ENCODE results near the gene ACTL6B. TPM values are rescaled to one million over a fixed set of nuclear protein-coding genes. Genes with fewer than 3 reads are reported as not detected.

Gene ACTL6B
- polyA plus RNA-seq, 1 experiment, result not detected

DNA sequence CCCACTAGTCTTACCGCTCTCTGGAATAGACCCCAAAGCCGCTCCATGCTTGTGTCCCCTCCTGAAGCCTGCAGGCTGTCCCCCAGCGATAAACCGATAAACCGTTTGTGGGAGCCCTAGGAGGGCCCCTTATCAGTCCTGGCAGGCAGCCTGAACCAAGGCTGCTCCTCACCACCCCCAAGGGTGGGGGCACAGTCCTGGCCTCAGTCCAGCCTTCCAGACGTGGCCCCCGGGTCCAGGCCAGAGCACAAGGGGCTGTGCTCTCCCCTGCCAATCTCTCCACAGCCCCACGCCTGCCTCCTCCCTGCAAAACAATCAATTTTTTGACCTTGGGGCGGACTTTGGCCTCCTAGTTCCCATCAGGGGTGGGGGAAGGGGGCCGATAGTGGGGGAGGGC is 14.8 kb downstream of the ACTL6B start, which contains the start of gene TFR2:
TSS of gene TFR2 (minus strand) at position 90 of the 397 bp plus-strand sequence. CDS start at position 47, 43 bp downstream.
- POLR2A ChIA-PET, result no interaction called here
- Histone ChIP-seq H3K36me3 (ENCODE audit: control insufficient read depth, insufficient read depth, low read length) (no peaks in the 10 kb centered on the region), H3K4me3 (ENCODE audit: low read depth, low read length) (no peak within 1 kb of the TSS), H3K27me3 (ENCODE audit: control insufficient read depth, insufficient read depth, low read length) (peaks cover 6% of the 10 kb centered on the region)
- TF ChIP-seq, protein P1, sequence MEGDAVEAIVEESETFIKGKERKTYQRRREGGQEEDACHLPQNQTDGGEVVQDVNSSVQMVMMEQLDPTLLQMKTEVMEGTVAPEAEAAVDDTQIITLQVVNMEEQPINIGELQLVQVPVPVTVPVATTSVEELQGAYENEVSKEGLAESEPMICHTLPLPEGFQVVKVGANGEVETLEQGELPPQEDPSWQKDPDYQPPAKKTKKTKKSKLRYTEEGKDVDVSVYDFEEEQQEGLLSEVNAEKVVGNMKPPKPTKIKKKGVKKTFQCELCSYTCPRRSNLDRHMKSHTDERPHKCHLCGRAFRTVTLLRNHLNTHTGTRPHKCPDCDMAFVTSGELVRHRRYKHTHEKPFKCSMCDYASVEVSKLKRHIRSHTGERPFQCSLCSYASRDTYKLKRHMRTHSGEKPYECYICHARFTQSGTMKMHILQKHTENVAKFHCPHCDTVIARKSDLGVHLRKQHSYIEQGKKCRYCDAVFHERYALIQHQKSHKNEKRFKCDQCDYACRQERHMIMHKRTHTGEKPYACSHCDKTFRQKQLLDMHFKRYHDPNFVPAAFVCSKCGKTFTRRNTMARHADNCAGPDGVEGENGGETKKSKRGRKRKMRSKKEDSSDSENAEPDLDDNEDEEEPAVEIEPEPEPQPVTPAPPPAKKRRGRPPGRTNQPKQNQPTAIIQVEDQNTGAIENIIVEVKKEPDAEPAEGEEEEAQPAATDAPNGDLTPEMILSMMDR (IDR thresholded peaks at IDR 0.05; ENCODE audit: insufficient read depth, low read depth, low read length), result no peak
- CTCF ChIA-PET, result interaction anchor here (0.8 to 0.9 kb wide), 2 partner anchors 9 to 50 kb away, joined by 4 to 6 read pairs; no protein-coding TSS in a partner anchor
- DNase-seq (ENCODE audit: low read depth), result no peak

DNA sequence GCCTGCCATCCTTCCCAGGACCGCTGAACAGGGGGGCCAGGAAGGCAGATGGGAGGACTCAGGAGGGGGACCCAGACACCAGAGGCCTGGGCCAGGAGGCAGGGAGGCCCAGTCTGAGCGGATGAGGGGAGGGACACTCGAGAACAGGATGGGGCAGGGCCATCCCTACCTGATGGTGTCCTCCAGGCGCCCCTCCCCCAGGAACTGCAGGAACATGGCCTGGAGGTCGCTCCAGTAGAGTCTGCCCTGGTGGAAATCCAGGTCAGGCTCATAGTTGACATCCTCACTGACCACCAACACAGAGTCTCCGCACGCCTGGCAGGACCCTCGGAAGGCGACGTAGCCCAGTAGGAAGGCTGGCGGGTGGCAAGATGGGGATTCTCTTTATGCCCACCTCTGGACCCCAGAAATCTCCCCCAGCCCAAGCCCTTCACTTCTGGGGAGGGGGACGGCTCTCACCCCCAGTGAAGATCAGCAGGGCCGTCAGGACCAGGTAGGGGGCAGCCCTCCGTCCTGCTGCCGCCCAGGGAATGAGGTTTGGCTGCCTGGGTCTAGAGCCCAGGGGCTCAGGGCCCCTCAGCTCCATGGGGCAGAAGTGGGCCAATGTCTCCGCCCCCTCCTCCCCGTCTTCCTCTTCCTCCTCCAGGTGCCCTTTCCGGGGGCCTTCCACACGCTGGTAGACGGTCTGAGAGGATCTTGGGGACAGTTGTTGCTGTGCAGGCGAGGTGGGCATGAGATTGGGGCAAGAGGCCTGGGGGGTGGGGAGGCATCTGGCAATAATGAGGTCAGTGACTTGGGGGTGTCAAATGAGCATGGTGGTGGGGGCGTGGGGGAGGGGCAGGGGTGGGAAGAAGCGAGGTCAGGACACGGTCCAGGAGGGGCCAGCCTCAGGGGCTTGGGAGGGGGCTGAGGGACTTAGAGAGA is 15.5 kb downstream of the ACTL6B start:
- DNase-seq (ENCODE audit: low read depth), result no peak
- TF ChIP-seq, protein P1 (IDR thresholded peaks at IDR 0.05; ENCODE audit: insufficient read depth, low read depth, low read length), result no peak
- CTCF ChIA-PET, result interaction anchor here (2.3 kb wide), 1 partner anchor 51 kb away, joined by 5 read pairs; no protein-coding TSS in a partner anchor

DNA sequence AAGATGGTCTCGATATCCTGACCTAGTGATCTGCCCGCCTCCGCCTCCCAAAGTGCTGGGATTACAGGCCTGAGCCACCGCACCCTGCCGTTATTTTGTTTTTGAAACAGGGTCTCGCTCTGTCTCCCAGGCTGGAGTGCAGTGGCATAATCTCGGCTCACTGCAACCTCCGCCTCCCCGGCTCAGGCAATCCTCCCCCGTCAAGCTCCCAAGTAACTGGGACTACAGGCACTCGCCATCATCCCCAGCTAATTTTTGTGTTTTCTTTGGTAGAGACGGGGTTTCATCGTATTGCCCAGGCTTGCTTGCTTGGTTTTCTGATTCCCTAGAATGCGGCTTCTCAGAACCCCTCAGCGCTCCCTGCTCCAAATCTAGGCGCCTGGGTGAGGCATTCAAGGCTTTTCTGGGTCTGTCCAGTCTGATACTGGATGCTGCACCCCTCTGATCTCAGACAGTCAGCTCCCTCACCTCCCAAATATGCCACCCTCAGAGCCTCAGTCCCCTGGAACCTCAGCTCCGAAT is 16.2 kb downstream of the ACTL6B start:
- ChIA-PET CTCF (interaction anchor here (2.3 kb wide), 1 partner anchor 51 kb away, joined by 5 read pairs; no protein-coding TSS in a partner anchor), POLR2A (no interaction called here)
- no peaks in the 10 kb centered on the region for H3K36me3 ChIP-seq (ENCODE audit: control insufficient read depth, insufficient read depth, low read length)
- TF ChIP-seq, protein P1 (IDR thresholded peaks at IDR 0.05; ENCODE audit: insufficient read depth, low read depth, low read length), result no peak
- H3K27me3 ChIP-seq (ENCODE audit: control insufficient read depth, insufficient read depth, low read length), result peaks cover 4% of the 10 kb centered on the region
- no peak for DNase-seq (ENCODE audit: low read depth)
- no peak overlapping the region for H3K4me3 ChIP-seq (ENCODE audit: low read depth, low read length)

More for the DNA sequence above, 15.5 kb downstream of the ACTL6B start:
- H3K36me3 ChIP-seq (ENCODE audit: control insufficient read depth, insufficient read depth, low read length), result no peaks in the 10 kb centered on the region
- H3K27me3 ChIP-seq (ENCODE audit: control insufficient read depth, insufficient read depth, low read length), result peaks cover 6% of the 10 kb centered on the region
- POLR2A ChIA-PET, result no interaction called here
- no peak overlapping the region for H3K4me3 ChIP-seq (ENCODE audit: low read depth, low read length)

DNA sequence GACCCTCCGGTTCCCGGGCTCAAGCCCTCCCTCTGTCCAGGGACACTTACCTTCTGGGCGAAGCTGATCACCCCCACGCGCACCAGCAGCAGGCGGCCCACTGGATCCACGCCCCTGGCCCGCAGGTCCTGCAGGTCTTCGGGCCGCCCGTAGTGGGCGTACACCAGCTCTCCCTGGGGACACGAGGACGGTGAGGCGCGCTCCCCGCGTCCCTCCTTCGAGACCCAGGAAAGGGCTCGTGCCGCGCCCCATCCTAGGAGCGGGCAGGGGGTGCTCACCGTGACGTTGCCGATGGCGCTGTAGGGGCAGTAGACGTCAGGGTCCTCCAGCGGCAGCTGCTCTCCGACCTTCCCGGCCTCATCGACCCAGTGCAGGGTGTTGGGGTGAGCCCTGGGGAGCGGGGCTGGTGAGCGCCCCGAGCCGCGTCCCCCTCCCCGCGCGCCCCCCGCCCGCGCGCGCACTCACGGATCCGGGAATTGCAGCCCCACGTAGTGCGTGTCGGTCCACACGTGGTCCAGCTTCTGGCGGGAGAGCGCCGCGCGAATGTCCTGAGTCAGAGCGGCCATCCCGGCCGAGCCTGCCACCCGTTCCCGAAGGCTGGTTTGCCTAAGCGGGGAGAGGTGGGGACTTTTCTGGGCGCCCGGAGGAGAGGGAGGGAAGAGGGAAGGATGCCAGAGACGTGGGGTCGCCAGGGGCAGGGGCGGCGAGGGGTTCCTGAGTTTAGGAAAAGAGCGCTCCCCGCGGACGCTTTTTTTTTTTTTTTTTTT is 23.1 kb downstream of the ACTL6B start:
- CTCF ChIA-PET, result interaction anchor here (0.6 to 1.8 kb wide), 21 partner anchors 9 to 242 kb away, joined by 3 to 8 read pairs (median 4); partner anchors contain the start of genes ACTL6B, FBXO24, GNB2 and LRCH4
- Histone ChIP-seq H3K4me3 (ENCODE audit: low read depth, low read length) (peak overlapping the region; percentile 42), H3K36me3 (ENCODE audit: control insufficient read depth, insufficient read depth, low read length) (no peaks in the 10 kb centered on the region), H3K27me3 (ENCODE audit: control insufficient read depth, insufficient read depth, low read length) (peaks cover 2% of the 10 kb centered on the region; the same call in 1 of the 2 replicates)
- no peak for DNase-seq (ENCODE audit: low read depth)
- POLR2A ChIA-PET, result no interaction called here
- TF ChIP-seq, protein P1 (IDR thresholded peaks at IDR 0.05; ENCODE audit: insufficient read depth, low read depth, low read length), result peak; percentile 70

Data from BJ (cell line).